ENCODE results near the gene CARMIL3.

The CARMIL3 gene

DNA sequence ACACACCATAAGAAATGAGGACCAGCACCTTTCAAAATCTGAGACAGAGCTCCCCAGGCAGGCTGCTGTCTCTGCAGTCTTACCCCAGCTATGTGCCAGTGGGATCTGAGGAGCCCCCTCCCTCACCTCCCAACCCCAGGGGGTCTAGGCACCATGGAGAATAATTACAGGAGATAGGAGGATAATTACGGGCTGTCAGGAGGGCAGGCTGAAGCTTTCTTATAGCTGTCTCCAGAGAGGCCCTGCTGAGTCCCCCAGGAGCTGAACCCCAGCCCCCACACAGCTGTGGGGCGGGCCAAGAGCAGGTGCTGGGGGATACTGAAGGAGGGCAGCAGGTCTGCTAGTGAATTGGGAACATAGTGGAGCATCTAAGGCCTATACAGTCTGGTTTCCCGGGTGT lies 26.3 kb downstream of the CARMIL3 start:
- no peak overlapping the region for H3K4me3 ChIP-seq (ENCODE audit: low read depth, low read length)
- DNase-seq (ENCODE audit: low read depth): no peak
- TF ChIP-seq CTCF (conservative IDR thresholded peaks at IDR 0.05; ENCODE audit: low read depth, low read length): no peak

GRCh38 chr14:24079491-24080141 lies 27.8 kb downstream of the CARMIL3 start:
- no peak for DNase-seq (ENCODE audit: low read depth)
- H3K4me3 ChIP-seq (ENCODE audit: low read depth, low read length): no peak overlapping the region
- no peak for TF ChIP-seq CTCF (conservative IDR thresholded peaks at IDR 0.05; ENCODE audit: low read depth, low read length)

DNA sequence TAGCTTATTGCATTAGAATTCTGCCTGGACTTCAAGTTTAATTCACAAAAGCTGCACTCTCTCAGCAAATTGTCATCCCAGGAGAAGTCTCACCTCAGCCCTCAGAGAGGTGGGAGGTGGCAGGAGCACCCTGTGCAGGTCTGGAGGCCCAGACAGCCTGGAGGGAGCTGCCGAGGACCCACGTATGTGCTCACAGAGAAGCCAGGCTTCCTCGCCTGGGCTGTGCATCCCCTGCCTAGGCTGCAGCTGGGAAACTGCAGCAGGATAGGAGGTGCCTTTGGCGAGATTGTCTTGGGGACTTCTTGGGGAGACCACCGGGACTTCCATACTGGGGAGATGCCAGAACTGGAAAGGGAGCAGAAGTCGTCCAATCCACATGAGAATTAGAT lies 28.3 kb downstream of the CARMIL3 start:
- no peak overlapping the region for H3K4me3 ChIP-seq (ENCODE audit: low read depth, low read length)

DNA sequence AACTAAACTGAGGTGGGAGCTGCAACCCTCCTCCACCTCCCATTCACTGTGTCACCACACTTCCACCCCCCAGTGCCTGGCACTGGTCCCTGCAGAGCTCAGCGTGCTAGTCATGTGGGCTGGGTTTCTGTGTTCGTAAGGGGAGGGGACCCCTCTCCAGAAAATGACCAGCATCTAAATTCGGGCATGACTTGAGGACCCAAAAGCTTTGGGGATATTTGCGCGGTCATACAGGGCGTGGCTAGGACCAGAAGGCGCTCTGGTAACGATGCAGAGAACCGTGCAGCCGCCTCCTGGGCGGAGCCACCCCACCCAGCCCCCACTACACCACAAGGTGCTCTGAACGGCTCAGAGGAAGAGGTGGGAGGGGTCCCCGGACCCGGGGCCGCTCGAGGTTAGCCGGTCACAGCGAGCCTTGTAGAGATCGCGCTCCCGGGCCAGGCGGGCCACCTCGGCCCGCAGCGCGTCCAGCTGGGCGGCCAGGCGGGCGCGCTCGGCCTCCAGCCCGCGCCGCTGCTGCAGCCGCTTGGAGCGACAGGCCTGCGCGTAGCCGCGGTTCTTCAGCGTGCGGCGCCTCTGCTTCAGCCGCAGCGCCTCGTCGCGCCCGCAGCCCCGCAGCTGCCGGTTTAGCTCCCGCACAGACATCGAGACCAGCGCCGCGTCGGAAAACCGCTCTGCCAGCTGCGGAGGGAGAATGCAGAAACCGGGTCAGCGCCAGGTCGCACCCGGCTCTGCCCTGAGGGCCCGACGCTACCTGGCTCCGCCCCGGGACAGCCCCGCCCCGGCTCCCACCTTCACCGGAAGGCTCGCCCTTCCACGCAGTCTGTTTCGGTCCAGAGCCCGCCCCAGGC lies 29.3 kb downstream of the CARMIL3 start:
- H3K4me3 ChIP-seq (ENCODE audit: low read depth, low read length): peak overlapping the region; percentile 58
- TF ChIP-seq CTCF (conservative IDR thresholded peaks at IDR 0.05; ENCODE audit: low read depth, low read length): no peak
- DNase-seq (ENCODE audit: low read depth): peak; percentile 24

More for the DNA sequence above, 28.3 kb downstream of the CARMIL3 start:
- DNase-seq (ENCODE audit: low read depth): no peak
- no peak for TF ChIP-seq CTCF (conservative IDR thresholded peaks at IDR 0.05; ENCODE audit: low read depth, low read length)

DNA sequence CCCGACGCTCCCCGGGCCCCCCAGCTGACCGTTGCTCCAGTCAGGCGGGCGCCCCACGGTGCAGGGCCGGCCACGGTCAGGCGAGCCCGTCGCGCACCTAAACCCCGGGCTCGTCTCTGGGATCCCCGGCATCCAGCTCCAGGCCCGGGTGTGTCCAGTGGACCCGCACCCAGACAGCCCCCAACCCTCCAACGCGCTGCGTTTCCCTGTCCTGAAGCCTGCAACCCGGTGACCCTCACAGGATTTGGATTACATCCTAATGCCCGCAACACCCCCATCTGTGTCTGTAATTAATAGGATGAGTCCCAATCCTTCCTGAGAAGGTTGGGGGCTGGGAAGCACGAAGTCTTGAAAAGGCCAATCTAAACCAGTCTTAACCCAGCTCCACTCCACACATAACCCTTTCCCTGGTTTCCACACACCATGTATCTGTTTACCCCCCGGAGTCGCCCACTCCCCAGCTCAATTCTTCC lies 30.0 kb downstream of the CARMIL3 start:
- peak overlapping the region; percentile 58 for H3K4me3 ChIP-seq (ENCODE audit: low read depth, low read length)
- no peak for TF ChIP-seq CTCF (conservative IDR thresholded peaks at IDR 0.05; ENCODE audit: low read depth, low read length)
- no peak for DNase-seq (ENCODE audit: low read depth)

GRCh38 chr14:24082411-24083080 lies 30.7 kb downstream of the CARMIL3 start:
- H3K4me3 ChIP-seq (ENCODE audit: low read depth, low read length): no peak overlapping the region
- no peak for TF ChIP-seq CTCF (conservative IDR thresholded peaks at IDR 0.05; ENCODE audit: low read depth, low read length)

More at GRCh38 chr14:24082411-24083080, 30.7 kb downstream of the CARMIL3 start:
- DNase-seq (ENCODE audit: low read depth): no peak

Measured in choroid plexus epithelial cell (primary cell).